ENCODE measurements around the gene COL4A1. TPM values are rescaled to one million over a fixed set of nuclear protein-coding genes. Genes with fewer than 3 reads are reported as not detected.

Gene COL4A1
- total RNA-seq, 1 donor from 2014 or later = 2,489 TPM

DNA sequence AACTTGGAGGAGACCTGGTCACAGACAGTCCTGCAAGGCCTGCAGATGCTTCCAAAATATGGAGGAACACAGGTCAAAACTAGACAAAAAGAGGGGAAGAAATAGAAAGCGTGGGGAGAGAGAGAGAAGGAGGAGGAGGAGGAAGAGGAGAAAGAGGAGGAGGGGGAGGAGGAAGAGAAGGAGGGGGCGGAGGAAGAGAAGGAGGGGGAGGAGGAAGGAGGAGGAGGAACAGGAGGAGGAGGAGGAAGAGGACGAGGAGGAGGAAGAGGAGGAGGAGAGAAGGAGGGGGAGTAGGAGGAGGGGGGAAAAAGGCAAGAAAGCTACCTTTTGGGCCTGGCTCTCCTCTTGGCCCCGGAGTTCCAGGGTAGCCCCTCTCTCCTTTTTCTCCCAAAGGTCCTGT lies 105.8 kb downstream of the COL4A1 start:
- peaks cover 66% of the 10 kb centered on the region for H3K36me3 ChIP-seq (ENCODE audit: insufficient read depth, low read length)
- H3K4me1 ChIP-seq (ENCODE audit: insufficient read depth, low read length) = no peaks in the 10 kb centered on the region
- no peaks in the 10 kb centered on the region for H3K27me3 ChIP-seq (ENCODE audit: insufficient read depth, low read length)
- no peaks in the 10 kb centered on the region for H3K9me3 ChIP-seq (ENCODE audit: insufficient read depth, low read depth, low read length)
- H3K79me2 ChIP-seq (ENCODE audit: insufficient read depth, low read length) = no peaks in the 10 kb centered on the region
- TF ChIP-seq EZH2 (IDR thresholded peaks at IDR 0.05; ENCODE audit: insufficient read depth, low read length) = no peak
- TF ChIP-seq, protein P1, sequence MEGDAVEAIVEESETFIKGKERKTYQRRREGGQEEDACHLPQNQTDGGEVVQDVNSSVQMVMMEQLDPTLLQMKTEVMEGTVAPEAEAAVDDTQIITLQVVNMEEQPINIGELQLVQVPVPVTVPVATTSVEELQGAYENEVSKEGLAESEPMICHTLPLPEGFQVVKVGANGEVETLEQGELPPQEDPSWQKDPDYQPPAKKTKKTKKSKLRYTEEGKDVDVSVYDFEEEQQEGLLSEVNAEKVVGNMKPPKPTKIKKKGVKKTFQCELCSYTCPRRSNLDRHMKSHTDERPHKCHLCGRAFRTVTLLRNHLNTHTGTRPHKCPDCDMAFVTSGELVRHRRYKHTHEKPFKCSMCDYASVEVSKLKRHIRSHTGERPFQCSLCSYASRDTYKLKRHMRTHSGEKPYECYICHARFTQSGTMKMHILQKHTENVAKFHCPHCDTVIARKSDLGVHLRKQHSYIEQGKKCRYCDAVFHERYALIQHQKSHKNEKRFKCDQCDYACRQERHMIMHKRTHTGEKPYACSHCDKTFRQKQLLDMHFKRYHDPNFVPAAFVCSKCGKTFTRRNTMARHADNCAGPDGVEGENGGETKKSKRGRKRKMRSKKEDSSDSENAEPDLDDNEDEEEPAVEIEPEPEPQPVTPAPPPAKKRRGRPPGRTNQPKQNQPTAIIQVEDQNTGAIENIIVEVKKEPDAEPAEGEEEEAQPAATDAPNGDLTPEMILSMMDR (IDR thresholded peaks at IDR 0.05; ENCODE audit: insufficient read depth, low read depth, low read length) = no peak
- H3K4me2 ChIP-seq (ENCODE audit: low read length) = no peak overlapping the region
- peaks cover 32% of the 10 kb centered on the region for H3K36me3 Mint-ChIP-seq (ENCODE audit: low read depth, unreplicated experiment)
- no peaks in the 10 kb centered on the region for H3K9me3 Mint-ChIP-seq (ENCODE audit: unreplicated experiment)
- DNase-seq (ENCODE audit: low read depth) = no peak
- H3K9ac ChIP-seq (ENCODE audit: low read length) = no peak overlapping the region
- no peak for FAIRE-seq
- H3K27ac Mint-ChIP-seq (ENCODE audit: unreplicated experiment) = no peak overlapping the region
- H3K27me3 Mint-ChIP-seq (ENCODE audit: low read depth, unreplicated experiment) = no peaks in the 10 kb centered on the region
- H4K20me1 ChIP-seq (ENCODE audit: insufficient read depth, low read length) = peaks cover 48% of the 10 kb centered on the region
- H2AFZ ChIP-seq (ENCODE audit: low read depth, low read length) = no peak overlapping the region
- H3K27ac ChIP-seq (ENCODE audit: low read depth, low read length) = no peak overlapping the region
- H3K4me1 Mint-ChIP-seq (ENCODE audit: low read depth, unreplicated experiment) = peaks cover 10% of the 10 kb centered on the region
- H3K4me3 Mint-ChIP-seq (ENCODE audit: unreplicated experiment) = no peak overlapping the region
- H3K4me3 ChIP-seq (ENCODE audit: insufficient read depth, low read depth, low read length) = no peak overlapping the region

DNA sequence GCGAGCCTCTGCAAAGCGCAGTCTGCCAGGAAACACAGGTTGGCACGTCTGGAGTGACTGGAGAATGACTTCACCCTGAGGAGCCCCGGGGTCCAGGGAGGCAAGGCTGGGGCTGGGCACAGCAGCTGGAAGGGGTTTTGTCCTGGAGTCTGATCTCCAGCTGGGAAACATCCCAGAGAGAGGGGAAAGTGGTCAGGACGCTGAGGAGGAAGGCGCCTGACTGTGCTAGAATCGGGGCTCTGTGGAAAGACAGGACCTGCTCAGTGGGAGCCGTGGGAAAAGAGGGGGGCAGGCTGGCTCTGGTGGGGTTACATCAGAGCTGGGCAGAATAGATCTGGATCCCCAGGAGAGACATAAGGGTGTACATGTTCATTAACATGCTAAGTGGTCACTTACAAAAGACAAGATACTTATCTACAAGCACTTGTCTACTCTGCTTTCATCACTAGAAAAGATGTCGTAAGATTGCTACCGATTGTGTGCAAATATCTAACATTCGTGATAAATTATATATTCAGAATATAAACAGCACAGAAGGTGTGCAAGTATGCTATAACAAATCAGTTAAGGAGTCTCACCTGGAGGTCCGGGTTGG lies 106.6 kb downstream of the COL4A1 start:
- H3K9me3 Mint-ChIP-seq (ENCODE audit: unreplicated experiment) = no peaks in the 10 kb centered on the region
- H3K4me3 Mint-ChIP-seq (ENCODE audit: unreplicated experiment) = no peak overlapping the region
- Histone ChIP-seq H3K9me3 (ENCODE audit: insufficient read depth, low read depth, low read length) (no peaks in the 10 kb centered on the region), H3K27ac (ENCODE audit: low read depth, low read length) (no peak overlapping the region), H3K9ac (ENCODE audit: low read length) (no peak overlapping the region), H4K20me1 (ENCODE audit: insufficient read depth, low read length) (peaks cover 55% of the 10 kb centered on the region), H3K79me2 (ENCODE audit: insufficient read depth, low read length) (no peaks in the 10 kb centered on the region), H2AFZ (ENCODE audit: low read depth, low read length) (no peak overlapping the region), H3K36me3 (ENCODE audit: insufficient read depth, low read length) (peaks cover 66% of the 10 kb centered on the region), H3K4me3 (ENCODE audit: insufficient read depth, low read depth, low read length) (no peak overlapping the region), H3K4me2 (ENCODE audit: low read length) (no peak overlapping the region), H3K4me1 (ENCODE audit: insufficient read depth, low read length) (no peaks in the 10 kb centered on the region), H3K27me3 (ENCODE audit: insufficient read depth, low read length) (no peaks in the 10 kb centered on the region)
- H3K36me3 Mint-ChIP-seq (ENCODE audit: low read depth, unreplicated experiment) = peaks cover 35% of the 10 kb centered on the region
- H3K27me3 Mint-ChIP-seq (ENCODE audit: low read depth, unreplicated experiment) = no peaks in the 10 kb centered on the region
- FAIRE-seq (no peak), DNase-seq (ENCODE audit: low read depth) (no peak)
- TF ChIP-seq, protein P1 (IDR thresholded peaks at IDR 0.05; ENCODE audit: insufficient read depth, low read depth, low read length) = no peak
- no peak for TF ChIP-seq EZH2 (IDR thresholded peaks at IDR 0.05; ENCODE audit: insufficient read depth, low read length)
- peaks cover 14% of the 10 kb centered on the region for H3K4me1 Mint-ChIP-seq (ENCODE audit: low read depth, unreplicated experiment)
- peak overlapping the region; percentile 78 for H3K27ac Mint-ChIP-seq (ENCODE audit: unreplicated experiment)

DNA sequence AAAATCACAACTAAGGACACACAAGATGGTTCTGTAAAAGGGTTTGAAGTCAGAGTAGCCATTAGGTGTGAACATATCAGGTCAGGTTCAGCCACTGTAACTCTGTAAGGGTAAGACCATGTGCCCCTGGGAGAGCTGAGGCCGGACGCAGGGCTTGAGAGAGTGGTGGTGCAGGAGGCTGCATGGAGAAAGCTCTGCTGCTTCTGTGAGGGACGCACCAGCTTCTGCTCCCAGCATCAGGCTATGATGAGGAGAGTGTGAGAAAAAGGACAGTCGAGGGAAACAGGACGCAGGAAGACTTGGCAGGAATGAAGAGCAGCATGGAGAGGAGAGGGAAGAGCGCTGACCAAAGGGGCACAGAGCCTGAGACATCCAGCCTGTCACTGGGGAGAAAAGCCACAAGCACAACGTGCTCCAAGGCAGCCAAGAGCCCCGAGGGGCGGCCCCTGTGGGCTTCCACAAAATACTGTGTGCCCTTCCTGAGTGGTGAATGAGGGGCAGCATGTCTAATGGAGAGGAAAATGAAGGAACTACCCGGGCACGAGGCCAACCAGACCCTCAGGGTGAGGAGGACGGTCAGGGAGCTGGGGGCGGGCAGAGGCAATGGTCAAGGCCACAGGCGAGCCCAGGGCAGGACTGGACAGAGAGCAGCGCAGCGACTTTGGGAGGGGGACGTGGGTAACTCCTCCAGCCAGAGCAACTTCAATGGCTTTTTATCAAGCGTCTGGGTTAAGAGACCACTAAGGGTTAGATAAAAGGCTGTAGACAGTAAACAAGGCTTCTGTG lies 107.7 kb downstream of the COL4A1 start:
- H3K4me2 ChIP-seq (ENCODE audit: low read length) = no peak overlapping the region

More for the DNA sequence above, 107.7 kb downstream of the COL4A1 start:
- Histone ChIP-seq H3K9me3 (ENCODE audit: insufficient read depth, low read depth, low read length) (no peaks in the 10 kb centered on the region), H3K36me3 (ENCODE audit: insufficient read depth, low read length) (peaks cover 67% of the 10 kb centered on the region), H3K27ac (ENCODE audit: low read depth, low read length) (no peak overlapping the region), H3K9ac (ENCODE audit: low read length) (no peak overlapping the region), H3K4me3 (ENCODE audit: insufficient read depth, low read depth, low read length) (no peak overlapping the region), H4K20me1 (ENCODE audit: insufficient read depth, low read length) (peaks cover 67% of the 10 kb centered on the region), H2AFZ (ENCODE audit: low read depth, low read length) (no peak overlapping the region), H3K27me3 (ENCODE audit: insufficient read depth, low read length) (no peaks in the 10 kb centered on the region), H3K79me2 (ENCODE audit: insufficient read depth, low read length) (no peaks in the 10 kb centered on the region), H3K4me1 (ENCODE audit: insufficient read depth, low read length) (no peaks in the 10 kb centered on the region)
- no peak for FAIRE-seq
- Mint-ChIP-seq H3K36me3 (ENCODE audit: low read depth, unreplicated experiment) (peaks cover 44% of the 10 kb centered on the region), H3K4me1 (ENCODE audit: low read depth, unreplicated experiment) (peaks cover 18% of the 10 kb centered on the region), H3K27ac (ENCODE audit: unreplicated experiment) (peak overlapping the region; percentile 63), H3K27me3 (ENCODE audit: low read depth, unreplicated experiment) (no peaks in the 10 kb centered on the region), H3K9me3 (ENCODE audit: unreplicated experiment) (no peaks in the 10 kb centered on the region), H3K4me3 (ENCODE audit: unreplicated experiment) (peak overlapping the region; percentile 64)
- TF ChIP-seq, protein P1 (IDR thresholded peaks at IDR 0.05; ENCODE audit: insufficient read depth, low read depth, low read length) = no peak
- TF ChIP-seq EZH2 (IDR thresholded peaks at IDR 0.05; ENCODE audit: insufficient read depth, low read length) = no peak
- no peak for DNase-seq (ENCODE audit: low read depth)
